IPS-NIHi11 (cell line): ENCODE data around the gene NAV2.
"Not testable (repeated sequence)": the region's sequence is repeated elsewhere in the genome, so short reads cannot be mapped to it uniquely, and the experiment has no call there.

Experiments
- DNase-seq: peaks from one replicate; pipeline ENCODE4 v3.0.0; 2012; ENCODE audit warnings: mixed read lengths, low spot score

Gene NAV2

DNA sequence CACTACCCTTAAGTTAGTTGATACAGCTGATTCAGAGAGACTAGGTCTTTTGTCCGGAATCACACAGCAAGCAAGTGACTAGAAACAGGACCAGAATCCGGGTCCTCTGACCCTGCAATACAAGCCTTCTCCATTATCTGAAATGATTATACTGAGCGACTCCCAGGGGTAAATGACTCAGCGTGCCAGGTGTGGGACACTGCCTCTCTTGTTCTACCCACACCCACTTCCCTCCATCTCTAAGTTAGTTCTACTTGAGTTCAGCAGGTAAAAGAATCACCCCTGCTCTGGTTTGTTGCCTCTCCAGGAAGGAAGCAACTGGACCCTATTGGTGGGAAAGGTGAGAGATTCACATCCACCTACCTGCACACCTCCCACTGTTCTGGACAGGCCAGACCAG lies 290.7 kb downstream of the NAV2 start:
- no peak for DNase-seq

DNA sequence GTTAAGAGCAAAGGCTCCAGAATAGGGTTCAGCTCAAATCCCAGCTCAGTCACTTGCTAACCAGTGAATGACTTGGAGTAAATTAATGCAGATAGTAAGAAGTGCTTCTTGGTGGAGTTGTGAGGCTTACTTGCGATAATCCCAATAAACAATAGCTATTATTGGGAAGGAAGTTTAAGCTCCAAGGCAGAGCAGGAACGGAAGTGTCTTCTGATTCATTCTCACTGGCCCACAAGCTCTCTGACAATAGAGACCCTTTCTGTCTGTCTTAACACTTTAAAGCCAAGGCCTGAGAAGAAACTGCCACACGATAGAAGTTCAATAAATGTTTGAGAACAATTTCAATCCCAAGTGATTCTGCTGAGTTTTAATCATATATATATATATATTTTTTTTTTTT lies 292.2 kb downstream of the NAV2 start:
- no peak for DNase-seq

DNA sequence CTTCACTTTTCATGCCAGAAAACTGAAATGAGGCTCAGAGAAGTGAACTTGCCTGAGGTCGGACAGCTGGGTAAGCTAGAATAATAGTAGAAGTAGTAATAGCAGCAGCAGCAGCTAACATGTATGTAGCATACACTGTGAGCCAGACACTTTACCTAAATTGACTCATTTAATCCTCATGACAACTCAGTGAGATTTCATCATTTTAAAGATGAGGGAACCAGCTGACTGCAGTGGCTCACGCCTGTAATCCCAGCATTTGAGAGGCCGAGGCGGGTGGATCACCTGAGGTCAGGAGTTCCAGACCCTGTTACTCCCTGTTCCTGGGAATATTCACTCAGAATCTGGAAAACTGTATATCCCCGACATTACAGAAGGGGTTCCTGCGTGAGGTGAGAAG lies 293.1 kb downstream of the NAV2 start:
- no peak for DNase-seq

DNA sequence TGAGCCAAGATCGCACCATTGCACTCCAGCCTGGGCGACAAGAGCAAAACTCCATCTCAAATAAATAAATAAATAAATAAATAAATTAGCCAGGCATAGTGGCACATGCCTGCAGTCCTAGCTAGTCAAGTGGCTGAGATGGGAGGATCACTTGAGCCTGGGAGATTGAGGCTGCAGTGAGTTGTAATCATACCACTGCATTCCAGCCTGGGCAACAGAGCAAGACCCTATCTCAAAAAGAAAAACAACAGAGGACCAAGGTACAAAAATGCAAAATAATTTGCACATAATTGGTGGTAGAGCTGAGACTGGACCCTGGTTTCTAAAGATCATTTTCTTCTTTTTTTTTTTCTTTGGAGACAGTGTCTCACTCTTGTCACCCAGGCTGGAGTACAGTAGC lies 294.0 kb downstream of the NAV2 start:
- not testable (repeated sequence) for DNase-seq

DNA sequence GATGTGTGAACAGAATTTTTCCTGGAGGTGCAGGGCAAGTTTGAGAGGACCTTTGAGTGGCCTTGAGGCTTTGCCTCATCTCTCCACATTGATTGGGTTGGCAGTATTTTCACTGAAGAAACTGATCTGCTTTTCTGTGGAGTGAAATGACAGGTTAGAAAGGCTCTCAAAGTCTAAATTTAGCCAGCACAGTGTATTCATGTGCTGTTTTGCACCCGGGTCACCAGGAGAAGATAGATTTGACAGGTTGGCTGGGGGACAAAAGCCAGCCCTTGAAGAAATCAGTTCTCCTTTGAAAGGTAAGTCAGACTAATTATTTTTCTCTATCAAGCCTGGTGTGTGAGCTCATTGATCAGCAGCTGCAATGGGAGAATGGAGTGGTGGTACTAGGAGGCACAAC lies 294.7 kb downstream of the NAV2 start:
- DNase-seq = no peak

DNA sequence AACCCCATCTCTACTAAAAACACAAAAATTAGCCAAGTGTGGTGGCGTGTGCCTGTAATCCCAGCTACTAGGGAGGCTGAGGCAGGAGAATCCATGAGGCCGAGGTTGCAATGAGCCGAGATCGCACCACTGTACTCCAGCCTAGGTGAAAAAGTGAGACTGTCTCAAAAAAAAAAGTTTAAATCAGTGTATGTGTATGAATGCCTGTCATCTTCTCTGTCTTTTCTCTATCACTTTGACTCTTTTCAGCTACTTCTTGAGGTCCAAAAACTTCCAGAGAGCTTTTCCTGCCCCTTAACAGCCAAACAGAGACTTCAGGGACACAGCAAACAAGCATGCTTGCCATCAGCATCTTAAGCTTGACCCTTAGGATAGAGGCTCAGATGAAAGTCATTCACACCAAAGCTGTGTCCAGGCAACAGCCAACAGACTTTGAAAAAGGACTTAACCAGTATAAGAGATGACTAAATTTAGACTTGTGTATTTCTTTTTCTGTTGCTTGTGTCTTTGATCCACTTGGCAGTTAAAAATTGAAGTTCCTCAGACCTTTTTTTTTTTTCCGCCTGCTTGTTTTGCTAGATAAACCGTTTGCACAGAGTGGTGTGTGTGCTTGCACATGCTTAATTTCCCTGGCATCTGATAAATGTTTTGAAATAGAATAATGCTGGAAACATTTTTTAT lies 295.7 kb downstream of the NAV2 start:
- DNase-seq = no peak

DNA sequence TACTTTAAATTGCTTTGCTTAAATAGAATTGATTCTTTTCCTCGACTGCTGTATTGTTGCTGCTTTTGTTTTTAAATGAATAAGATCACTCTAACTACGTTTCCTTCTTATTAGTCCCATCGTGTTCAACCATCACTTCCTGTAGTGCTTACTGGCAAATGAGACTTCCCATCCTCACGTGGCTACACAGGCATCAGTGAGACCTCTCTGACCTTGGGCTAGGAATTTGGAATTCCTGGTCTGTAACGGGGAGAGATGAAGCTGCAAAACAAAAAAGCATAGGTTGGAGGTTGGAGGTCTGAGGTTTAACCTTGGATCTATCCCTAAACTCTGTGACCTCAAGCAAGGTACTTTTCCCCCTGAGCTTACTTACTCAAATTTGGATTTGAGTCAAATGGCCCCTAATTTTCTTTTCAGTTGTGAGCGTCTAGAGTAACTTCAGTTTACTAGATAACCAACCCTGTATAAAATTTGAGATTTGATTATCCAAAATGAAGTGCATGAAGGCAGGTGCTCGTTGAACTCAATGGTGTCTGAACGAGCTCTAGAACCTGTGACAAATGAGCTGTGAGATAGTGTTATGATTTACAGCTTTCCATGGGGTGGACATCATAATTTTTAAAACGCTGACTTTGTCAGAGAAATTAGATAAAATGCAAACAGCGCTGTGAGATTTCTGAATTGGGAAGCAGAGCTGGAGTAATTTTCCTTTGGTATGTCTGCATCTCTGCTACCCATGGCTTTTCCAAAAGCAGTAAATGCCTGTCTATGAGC lies 296.4 kb downstream of the NAV2 start:
- DNase-seq = no peak

DNA sequence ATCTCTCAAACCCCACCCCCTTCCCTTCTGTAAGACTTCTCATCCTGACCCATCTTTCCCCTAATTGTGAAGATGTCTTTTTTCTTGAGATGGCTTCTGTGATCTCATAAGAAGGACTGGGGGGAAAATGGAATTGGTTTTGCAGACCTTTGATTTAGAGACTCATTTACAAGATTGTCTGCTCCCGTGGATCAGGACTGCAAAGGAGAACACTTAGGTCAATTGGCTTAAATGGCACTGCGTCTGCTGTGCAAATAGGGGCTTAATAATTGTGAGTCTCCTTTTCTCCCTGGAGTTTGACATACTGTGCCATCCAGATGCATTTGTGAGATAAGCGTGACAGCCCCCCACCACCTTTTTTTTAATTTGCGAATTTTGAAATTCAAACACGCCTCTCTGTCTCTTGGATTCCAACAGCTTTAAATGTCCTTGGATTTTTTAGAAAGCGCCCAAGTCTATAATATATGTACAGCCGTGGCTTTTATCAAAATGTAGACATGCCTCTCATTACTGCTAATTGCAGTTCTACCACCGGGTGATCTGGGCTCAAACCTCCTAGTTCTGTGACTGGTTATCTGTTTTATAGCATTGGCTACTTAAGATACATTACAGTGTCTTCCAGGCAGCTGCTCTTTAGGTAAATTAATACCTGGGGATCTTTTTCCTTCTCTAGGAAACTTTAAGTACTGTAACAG lies 297.7 kb downstream of the NAV2 start:
- DNase-seq = no peak

DNA sequence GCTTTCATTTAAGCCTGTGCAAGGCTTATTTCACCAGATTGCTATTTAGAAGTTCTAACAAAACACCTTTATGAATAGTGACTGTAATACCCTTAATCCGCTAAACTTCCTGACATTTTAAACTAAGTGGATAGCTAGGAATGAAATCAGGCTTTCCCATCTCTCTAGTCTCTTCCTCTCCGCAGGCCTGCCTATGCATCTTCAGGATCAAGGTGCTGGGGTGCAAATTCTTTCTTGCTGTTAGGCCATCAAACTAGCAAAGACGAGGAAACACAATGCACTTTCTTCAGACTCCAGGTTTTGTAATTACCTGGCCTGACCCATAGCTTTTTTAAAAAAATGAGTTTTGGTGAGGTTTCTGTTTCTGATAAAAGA lies 298.2 kb downstream of the NAV2 start:
- DNase-seq = no peak

DNA sequence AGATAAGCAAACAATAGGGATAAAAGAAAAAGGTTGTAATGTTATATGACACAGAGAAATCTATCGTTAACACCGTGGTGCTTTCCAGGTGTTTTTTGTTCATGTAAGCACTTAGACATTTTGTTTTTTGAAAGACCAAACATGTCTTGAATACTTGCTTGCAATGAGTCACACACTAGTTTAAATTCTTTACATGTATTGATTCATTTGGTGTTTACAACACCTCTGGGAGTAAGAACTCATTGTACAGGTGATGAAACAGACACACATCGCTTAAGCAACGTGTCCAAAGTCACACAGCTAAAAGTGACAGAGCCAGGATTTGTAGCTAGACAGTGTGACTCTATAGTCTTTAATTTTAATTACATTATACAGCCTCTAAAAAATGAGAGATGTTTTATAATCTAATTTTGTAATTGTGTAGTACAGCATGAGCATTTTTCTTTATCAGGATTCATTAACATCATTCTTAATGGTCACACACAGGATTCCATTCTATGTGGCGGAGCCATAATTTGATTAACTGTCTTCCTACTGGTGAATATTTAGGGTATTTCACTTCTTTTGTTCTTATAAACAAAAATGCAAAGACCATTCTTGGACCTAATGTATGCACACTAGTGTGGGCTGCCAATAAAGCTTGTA lies 298.8 kb downstream of the NAV2 start:
- no peak for DNase-seq

DNA sequence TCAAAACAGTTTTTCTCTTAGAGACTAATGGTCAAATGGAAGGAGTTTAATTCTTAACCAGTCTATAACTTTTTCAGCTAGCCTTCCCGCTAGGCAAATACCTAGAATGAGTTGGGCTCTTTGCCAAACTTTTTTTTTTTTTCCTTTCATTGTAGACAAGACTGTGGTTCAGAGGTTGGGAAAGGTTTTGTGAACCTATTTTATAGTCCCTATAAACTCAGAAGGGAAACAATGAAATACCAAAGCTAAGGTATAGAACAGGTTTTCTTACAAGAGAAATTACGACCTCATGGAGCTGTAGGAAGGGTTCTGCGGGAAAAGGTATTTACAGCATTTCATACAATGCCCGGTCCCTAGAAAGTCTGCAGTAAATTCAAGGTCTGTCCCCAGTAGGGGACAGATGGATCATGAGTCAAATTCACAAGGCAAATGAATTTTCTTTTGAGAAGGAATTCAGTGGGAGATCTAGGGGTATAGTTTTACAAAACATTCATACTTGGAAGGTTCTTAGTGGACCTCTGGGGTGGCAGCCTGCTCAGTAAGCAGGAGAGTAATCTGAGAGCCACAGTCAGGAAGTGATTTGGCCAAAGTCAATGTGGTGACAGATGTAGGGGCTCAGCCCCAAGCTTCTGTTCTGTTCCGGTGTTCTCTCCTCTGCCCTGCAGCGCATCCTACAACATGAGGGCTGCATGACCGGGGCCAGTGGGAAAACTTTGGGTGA lies 300.9 kb downstream of the NAV2 start:
- DNase-seq = no peak

DNA sequence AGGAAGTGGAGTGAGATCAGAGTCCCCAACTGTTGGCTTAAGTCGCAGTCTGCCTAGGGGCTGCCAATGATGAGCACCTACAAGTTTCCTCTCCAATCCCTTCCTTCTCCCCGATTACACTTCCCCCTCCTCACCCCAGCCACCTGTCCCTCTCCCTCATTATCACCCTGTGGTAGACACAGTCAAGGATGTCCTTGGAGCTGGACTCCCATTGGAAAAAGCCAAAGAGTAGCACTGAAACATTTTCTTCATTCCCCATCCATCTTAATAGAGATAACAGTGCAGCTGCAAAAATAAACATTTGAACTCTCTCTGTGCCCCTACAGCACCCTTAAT lies 301.4 kb downstream of the NAV2 start:
- DNase-seq = no peak

DNA sequence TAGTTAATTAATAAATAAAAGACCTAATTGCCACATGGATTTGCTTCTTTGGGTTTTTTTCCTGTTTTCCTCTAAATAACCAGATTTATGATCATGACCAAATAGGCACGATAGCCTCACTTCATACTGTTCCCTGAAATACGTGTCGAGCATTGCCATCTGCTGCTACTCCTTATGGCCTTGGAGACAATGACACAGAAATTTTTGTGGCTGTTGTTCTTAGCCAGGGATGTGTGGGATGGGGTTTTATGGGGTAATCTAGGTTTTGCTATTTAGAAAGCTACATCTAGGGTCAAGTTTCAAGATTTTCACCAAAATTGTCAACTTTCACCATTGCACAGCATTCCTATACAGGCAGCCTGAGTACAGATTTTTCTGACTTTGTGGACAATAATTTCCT lies 302.5 kb downstream of the NAV2 start:
- no peak for DNase-seq

DNA sequence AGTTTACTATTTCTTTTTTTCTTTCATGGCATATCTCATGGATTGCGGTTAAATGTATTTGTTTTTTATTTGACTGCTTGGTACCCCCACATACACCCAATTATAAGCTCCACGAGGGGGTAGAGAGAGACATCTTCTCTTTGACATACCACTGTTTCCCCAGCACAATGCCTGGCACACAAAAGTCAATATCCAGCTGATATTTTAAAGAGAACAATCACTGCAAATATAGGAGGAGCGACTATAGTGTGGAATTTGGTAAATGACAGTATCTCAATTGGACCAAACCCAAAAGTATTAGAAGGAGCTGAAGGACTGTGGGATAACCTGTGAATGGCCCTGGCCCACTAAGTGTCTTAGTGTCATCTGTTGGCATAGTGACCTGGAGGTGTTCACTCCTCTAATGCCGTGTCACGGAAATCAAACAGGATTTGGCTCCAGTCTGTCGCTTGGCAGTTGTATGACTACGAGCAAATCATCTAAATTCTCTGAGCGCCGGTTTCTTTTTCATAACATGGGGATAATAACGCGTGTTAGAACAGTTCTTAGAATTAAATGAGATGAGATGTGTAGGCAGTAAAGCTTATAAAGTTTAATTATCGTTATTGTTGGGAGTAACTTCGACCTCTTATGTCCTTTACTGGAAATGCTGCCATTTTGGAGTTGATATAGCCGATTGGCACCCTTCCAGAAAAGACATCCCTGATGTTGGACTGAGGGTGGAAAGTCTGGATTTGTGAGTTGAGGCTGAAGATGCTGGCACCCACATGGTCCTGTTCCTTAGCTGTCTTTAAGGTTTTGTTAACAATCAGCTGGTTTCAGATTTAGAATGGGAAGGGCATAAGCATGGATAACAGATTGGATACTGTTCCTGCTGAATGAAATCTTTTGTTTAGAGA lies 303.1 kb downstream of the NAV2 start:
- DNase-seq = no peak

DNA sequence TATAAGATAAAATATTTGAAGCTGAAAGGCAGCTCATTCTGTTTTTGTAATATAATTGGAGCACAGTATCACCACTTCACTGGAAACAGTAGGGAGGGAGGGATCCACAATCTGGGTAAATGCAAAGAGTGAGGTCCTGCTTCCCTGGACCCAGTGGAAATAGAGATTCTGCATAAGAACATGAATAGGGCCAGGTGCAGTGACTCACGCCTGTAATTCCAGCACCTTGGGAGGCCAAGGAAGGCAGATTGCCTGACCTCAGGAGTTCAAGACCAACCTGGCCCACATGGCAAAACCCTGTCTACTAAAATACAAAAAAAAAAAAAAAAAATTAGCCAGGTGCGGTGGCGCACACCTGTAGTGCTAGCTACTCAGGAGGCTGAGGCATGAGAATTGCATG lies 303.9 kb downstream of the NAV2 start:
- no peak for DNase-seq

DNA sequence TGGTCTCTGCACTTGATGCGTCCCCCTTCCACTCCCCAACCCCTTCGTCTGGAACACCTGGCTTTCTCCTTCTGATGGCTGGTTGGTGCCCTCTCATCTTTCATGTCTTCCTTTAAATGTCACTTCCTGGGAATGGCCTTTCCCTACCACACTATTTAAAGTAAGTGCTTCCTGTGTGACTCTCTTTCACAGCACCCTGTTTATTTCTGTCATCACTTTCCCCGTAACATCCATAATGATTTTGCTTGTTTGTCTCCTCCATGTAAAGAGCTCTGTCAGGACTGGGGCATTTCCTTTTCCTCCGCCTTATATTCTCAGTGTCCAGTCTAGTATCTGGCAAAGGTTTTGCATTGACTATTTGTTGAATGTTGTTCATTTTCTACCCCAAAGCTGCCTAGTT lies 304.7 kb downstream of the NAV2 start:
- no peak for DNase-seq

DNA sequence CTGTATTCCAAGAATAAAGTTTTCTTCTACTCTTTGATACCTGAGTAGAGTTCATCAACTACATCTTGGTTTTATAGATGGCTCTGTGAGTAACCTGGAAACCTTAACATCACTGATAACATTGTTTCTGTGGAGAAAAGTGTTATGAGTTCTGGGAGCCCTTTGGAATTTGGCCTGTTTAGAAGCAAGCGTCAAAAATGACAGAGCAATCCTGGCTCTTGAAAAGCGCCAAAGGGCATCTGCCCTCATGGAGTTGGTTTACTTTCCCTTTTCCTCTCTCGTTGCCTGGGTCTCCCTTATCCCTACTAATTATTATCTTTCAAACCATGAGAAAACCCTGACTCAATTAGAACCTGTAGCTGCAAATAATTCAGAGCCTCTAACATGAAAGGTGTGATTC lies 307.6 kb downstream of the NAV2 start:
- DNase-seq = no peak

DNA sequence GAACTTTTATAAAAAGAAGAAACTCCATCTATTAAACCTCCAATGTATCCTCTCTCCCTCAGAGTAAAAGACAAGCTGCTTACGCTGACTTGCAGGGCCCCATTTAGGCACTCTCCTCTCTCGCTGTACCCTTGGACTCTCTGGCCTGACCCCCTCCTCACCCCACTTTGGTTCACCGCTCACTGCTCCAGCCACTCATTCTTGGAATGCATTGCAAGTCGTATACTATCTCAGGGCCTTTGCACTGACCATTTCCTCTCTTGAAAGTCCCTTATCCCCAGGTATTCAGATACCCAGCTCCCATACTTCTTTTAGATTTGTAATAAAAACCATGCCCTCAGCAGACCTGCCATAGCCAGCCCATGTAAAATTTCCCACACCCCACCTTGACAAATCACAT lies 308.1 kb downstream of the NAV2 start:
- no peak for DNase-seq

DNA sequence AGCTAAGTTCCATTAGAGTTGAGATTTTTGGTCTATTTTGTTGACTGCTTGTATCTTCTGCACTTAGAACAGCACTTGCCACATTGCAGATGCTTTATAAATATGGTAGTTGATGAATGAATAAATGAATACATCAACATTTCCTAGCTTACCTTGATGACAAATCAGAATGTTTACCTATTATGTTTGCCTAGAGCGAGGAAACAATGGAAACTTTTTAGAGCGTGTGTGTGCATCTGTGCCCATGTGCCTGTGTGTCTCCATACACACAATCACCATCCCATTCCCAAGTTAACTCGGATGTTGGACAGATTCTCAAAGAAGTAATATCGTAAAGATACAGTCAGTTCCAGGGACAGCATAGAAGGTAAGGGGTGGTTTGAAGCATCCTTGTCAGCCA lies 308.6 kb downstream of the NAV2 start:
- no peak for DNase-seq

DNA sequence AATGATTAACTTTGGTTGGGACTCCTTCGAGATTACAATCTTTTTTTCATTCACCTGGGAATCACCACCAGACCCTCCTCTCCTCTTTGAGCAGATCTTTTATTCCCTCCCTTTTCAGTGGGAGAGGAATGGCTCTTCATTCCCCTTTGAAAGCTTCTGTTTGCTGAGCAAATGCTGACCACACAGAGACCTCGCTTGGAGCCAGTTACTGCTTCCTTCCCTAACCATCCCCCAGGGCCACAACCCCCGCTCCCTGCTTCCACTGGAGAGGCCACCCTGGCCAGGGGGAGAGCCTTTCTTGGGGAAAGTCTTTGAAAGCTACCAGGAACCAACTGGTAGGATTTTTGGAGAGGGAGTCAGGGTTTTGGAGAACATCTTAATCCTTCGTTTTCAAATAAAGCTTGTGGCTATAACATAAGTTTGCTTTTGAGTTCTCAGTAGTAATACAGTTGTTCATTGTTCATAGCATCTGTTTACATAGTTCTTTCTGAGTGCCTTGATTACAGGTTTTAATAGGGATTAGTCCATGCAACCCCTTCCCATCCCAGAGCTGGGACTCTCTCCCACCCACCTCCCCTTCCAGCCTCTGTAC lies 309.2 kb downstream of the NAV2 start:
- DNase-seq = peak; percentile 31
